ENCODE measurements around the gene SLC25A25. TPM values are rescaled to one million over a fixed set of nuclear protein-coding genes. Genes with fewer than 3 reads are reported as not detected.
"Not testable (repeated sequence)": the region's sequence is repeated elsewhere in the genome, so short reads cannot be mapped to it uniquely, and the experiment has no call there.

Gene SLC25A25
- total RNA-seq, 1 experiment from 2014 or later = 15.5 TPM

DNA sequence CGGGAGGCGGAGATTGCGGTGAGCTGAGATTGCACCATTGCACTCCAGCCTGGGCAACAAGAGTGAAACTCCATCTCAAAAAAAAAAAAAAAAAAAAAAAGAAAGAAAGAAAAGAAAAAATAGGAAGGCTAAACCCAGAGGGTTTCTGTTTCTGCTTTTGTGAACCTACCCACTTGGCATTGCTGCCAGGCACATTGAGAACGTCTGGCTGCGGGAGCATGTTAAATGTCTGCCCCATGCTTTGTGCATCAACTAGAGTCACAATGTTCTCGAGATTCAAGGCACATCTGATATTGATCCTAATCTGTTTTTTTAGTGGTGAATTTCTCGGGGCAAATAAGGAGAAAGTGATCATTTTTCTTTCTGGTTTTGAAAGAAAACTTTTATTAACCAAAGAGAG is 2.8 kb downstream of the SLC25A25 start:
- ChIA-PET POLR2A (interaction anchor here (3.0 kb wide), 1 partner anchor 22 kb away, joined by 25 read pairs; no protein-coding TSS in a partner anchor), CTCF (interaction anchor here (1.1 to 2.4 kb wide), 2 partner anchors 46 to 1129 kb away, joined by 3 to 13 read pairs; no protein-coding TSS in a partner anchor)
- TF ChIP-seq, protein P1, sequence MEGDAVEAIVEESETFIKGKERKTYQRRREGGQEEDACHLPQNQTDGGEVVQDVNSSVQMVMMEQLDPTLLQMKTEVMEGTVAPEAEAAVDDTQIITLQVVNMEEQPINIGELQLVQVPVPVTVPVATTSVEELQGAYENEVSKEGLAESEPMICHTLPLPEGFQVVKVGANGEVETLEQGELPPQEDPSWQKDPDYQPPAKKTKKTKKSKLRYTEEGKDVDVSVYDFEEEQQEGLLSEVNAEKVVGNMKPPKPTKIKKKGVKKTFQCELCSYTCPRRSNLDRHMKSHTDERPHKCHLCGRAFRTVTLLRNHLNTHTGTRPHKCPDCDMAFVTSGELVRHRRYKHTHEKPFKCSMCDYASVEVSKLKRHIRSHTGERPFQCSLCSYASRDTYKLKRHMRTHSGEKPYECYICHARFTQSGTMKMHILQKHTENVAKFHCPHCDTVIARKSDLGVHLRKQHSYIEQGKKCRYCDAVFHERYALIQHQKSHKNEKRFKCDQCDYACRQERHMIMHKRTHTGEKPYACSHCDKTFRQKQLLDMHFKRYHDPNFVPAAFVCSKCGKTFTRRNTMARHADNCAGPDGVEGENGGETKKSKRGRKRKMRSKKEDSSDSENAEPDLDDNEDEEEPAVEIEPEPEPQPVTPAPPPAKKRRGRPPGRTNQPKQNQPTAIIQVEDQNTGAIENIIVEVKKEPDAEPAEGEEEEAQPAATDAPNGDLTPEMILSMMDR (IDR thresholded peaks at IDR 0.05; ENCODE audit: unreplicated experiment) = no peak
- no peaks in the 10 kb centered on the region for H3K27me3 Mint-ChIP-seq (ENCODE audit: insufficient read depth, unreplicated experiment)
- no peak for DNase-seq (ENCODE audit: unreplicated experiment)
- H3K4me1 Mint-ChIP-seq (ENCODE audit: insufficient read depth, unreplicated experiment) = peaks cover 23% of the 10 kb centered on the region
- no peaks in the 10 kb centered on the region for H3K36me3 Mint-ChIP-seq (ENCODE audit: insufficient read depth, unreplicated experiment)
- H3K27ac Mint-ChIP-seq (ENCODE audit: low read depth, unreplicated experiment) = no peak overlapping the region
- intact Hi-C loops (cut with micrococcal nuclease) = no loop called here
- no peaks in the 10 kb centered on the region for H3K9me3 Mint-ChIP-seq (ENCODE audit: unreplicated experiment)
- H3K4me3 Mint-ChIP-seq (ENCODE audit: unreplicated experiment) = no peak overlapping the region
- BruUV-seq (replicated peaks) = no TSS peak

- DNase-seq (ENCODE audit: unreplicated experiment); H3K36me3 Mint-ChIP-seq (ENCODE audit: insufficient read depth, unreplicated experiment); H3K4me3 Mint-ChIP-seq (ENCODE audit: unreplicated experiment); intact Hi-C loops (cut with micrococcal nuclease); H3K27me3 Mint-ChIP-seq (ENCODE audit: insufficient read depth, unreplicated experiment); BruUV-seq (replicated peaks); H3K27ac Mint-ChIP-seq (ENCODE audit: low read depth, unreplicated experiment); H3K9me3 Mint-ChIP-seq (ENCODE audit: unreplicated experiment): not testable (repeated sequence)
- ChIA-PET POLR2A (interaction anchor here (1.4 to 3.0 kb wide), 3 partner anchors 22 to 481 kb away, joined by 4 to 25 read pairs (median 4); partner anchors contain the start of gene SPTAN1), CTCF (interaction anchor here (0.9 to 2.4 kb wide), 3 partner anchors 24 to 1130 kb away, joined by 3 to 13 read pairs (median 4); no protein-coding TSS in a partner anchor)
- H3K4me1 Mint-ChIP-seq (ENCODE audit: insufficient read depth, unreplicated experiment) = peaks cover 21% of the 10 kb centered on the region
These were observed 3.4 kb downstream of the SLC25A25 start for GRCh38 chr9:128071475-128071874.

DNA sequence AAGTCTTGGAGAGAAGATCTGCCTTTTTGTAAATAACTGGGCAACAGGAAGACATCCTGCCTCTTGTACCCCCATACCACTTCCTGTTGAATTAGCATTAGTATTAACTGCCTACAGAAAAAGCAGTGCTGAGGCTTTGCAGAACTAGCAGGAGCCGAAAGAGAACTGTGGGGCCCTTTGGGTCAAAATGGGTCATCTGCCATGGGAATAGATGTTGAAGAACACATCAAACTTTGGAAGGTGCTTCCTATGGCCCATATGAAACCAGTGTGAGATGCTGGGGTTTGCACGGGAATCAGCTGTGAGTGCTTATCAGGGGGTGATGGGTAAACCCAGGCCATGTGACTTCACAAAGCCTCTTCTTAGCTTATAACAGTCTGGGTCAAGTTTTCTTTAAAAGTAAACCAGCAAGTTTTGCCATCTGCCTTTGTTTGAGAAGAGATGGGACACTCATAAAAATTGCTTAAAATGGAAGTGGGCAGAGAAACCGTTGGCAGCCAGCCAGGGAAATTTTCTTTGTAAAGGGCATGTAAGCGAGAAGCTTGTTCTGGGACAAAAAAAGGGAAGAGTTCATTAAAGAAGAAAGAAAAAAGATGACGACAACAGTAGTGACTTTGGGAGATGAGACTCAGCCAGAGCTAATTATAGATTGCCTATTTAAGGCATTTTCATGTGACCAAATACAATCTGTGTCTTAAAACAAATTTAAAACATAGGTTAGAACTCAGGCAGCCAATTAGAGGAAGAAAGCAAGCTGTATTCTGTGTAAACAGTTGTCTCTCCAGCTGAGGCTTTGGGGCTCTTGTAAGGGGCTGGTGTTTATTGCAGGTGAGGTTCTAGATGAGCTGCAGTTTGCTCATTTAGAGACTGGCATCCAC is 4.4 kb downstream of the SLC25A25 start:
- TF ChIP-seq, protein P1 (IDR thresholded peaks at IDR 0.05; ENCODE audit: unreplicated experiment) = no peak
- no peaks in the 10 kb centered on the region for H3K27me3 Mint-ChIP-seq (ENCODE audit: insufficient read depth, unreplicated experiment)
- intact Hi-C loops (cut with micrococcal nuclease) = no loop called here
- ChIA-PET CTCF (interaction anchor here (0.9 to 2.4 kb wide), 4 partner anchors 12 to 45 kb away, joined by 4 to 13 read pairs (median 4); no protein-coding TSS in a partner anchor), POLR2A (interaction anchor here (0.6 to 3.0 kb wide), 10 partner anchors 10 to 588 kb away, joined by 3 to 25 read pairs (median 4); partner anchors contain the start of gene SPTAN1)
- H3K4me1 Mint-ChIP-seq (ENCODE audit: insufficient read depth, unreplicated experiment) = peaks cover 21% of the 10 kb centered on the region
- BruUV-seq (replicated peaks) = no TSS peak
- DNase-seq (ENCODE audit: unreplicated experiment) = peak; percentile 67
- H3K4me3 Mint-ChIP-seq (ENCODE audit: unreplicated experiment) = peak overlapping the region; percentile 4
- no peak overlapping the region for H3K27ac Mint-ChIP-seq (ENCODE audit: low read depth, unreplicated experiment)
- no peaks in the 10 kb centered on the region for H3K9me3 Mint-ChIP-seq (ENCODE audit: unreplicated experiment)
- no peaks in the 10 kb centered on the region for H3K36me3 Mint-ChIP-seq (ENCODE audit: insufficient read depth, unreplicated experiment)

GRCh38 chr9:128073253-128073886 is 5.3 kb downstream of the SLC25A25 start:
- TF ChIP-seq, protein P1 (IDR thresholded peaks at IDR 0.05; ENCODE audit: unreplicated experiment) = no peak
- peaks cover 25% of the 10 kb centered on the region for H3K4me1 Mint-ChIP-seq (ENCODE audit: insufficient read depth, unreplicated experiment)
- DNase-seq (ENCODE audit: unreplicated experiment) = no peak
- intact Hi-C loops (cut with micrococcal nuclease) = no loop called here
- no peaks in the 10 kb centered on the region for H3K27me3 Mint-ChIP-seq (ENCODE audit: insufficient read depth, unreplicated experiment)
- H3K27ac Mint-ChIP-seq (ENCODE audit: low read depth, unreplicated experiment) = no peak overlapping the region
- H3K36me3 Mint-ChIP-seq (ENCODE audit: insufficient read depth, unreplicated experiment) = no peaks in the 10 kb centered on the region
- ChIA-PET POLR2A (interaction anchor here (0.6 to 3.0 kb wide), 7 partner anchors 9 to 357 kb away, joined by 3 to 25 read pairs (median 6); partner anchors contain the start of gene TTC16), CTCF (interaction anchor here (0.7 to 2.4 kb wide), 5 partner anchors 10 to 157 kb away, joined by 3 to 13 read pairs (median 4); no protein-coding TSS in a partner anchor)
- BruUV-seq (replicated peaks) = no TSS peak
- no peak overlapping the region for H3K4me3 Mint-ChIP-seq (ENCODE audit: unreplicated experiment)
- no peaks in the 10 kb centered on the region for H3K9me3 Mint-ChIP-seq (ENCODE audit: unreplicated experiment)
